HEK293 (cell line): ENCODE data around the gene LINGO1.

Experiments
- IKZF3 ChIP-seq: fragments of 450-650 bp; IDR thresholded peaks from 2 replicates; pipeline ENCODE4 v1.5.0; 2018; ENCODE audit warnings: missing biosample characterization, mild to moderate bottlenecking, missing genetic modification characterization, moderate library complexity
- PRDM1 ChIP-seq: fragments of 450-650 bp; formaldehyde crosslinking; IDR thresholded peaks from 2 replicates; pipeline ENCODE4; 2016; ENCODE audit warnings: missing biosample characterization, missing genetic modification characterization
- SCRT1 ChIP-seq: fragments of 450-650 bp; formaldehyde crosslinking; IDR thresholded peaks from 2 replicates; pipeline ENCODE4 v1.5.1; 2016; ENCODE audit warnings: missing biosample characterization, missing genetic modification characterization, borderline replicate concordance
- ZBTB21 ChIP-seq: fragments of 450-650 bp; formaldehyde crosslinking; IDR thresholded peaks from 2 replicates; pipeline ENCODE4 v1.5.1; 2017; ENCODE audit warnings: missing biosample characterization, missing genetic modification characterization
- ZFHX2 ChIP-seq: fragments of 450-650 bp; formaldehyde crosslinking; conservative IDR thresholded peaks from 2 replicates; pipeline ENCODE4 v1.5.1; 2016; ENCODE audit warnings: missing biosample characterization, missing genetic modification characterization
- ZNF221 ChIP-seq: fragments of 450-650 bp; formaldehyde crosslinking; IDR thresholded peaks from 2 replicates; pipeline ENCODE4 v1.5.1; 2017; ENCODE audit warnings: missing biosample characterization, missing genetic modification characterization, borderline replicate concordance
- ZNF311 ChIP-seq: fragments of 450-650 bp; formaldehyde crosslinking; IDR thresholded peaks from 2 replicates; pipeline ENCODE4 v1.5.1; 2017; ENCODE audit warnings: missing biosample characterization, missing genetic modification characterization, borderline replicate concordance
- ZNF521 ChIP-seq: fragments of 450-650 bp; formaldehyde crosslinking; IDR thresholded peaks from 2 replicates; pipeline ENCODE4 v1.5.1; 2017; ENCODE audit warnings: missing biosample characterization, mild to moderate bottlenecking, missing genetic modification characterization
- ZNF670 ChIP-seq: fragments of 450-650 bp; formaldehyde crosslinking; IDR thresholded peaks from 2 replicates; pipeline ENCODE4 v1.5.1; 2016; ENCODE audit warnings: missing biosample characterization, missing genetic modification characterization, low read depth
- ZNF747 ChIP-seq: fragments of 450-650 bp; formaldehyde crosslinking; IDR thresholded peaks from 2 replicates; pipeline ENCODE4 v1.5.1; 2016; ENCODE audit warnings: missing biosample characterization, missing genetic modification characterization
- TF ChIP-seq, protein P1 (sequence below): fragments of 450-650 bp; formaldehyde crosslinking; IDR thresholded peaks from 2 replicates; pipeline ENCODE4 v1.5.1; 2016; ENCODE audit warnings: missing biosample characterization, missing genetic modification characterization
- TF ChIP-seq, protein P2 (sequence below): fragments of 450-650 bp; formaldehyde crosslinking; IDR thresholded peaks from 2 replicates; pipeline ENCODE4 v1.5.1; 2016; ENCODE audit warnings: missing biosample characterization, missing genetic modification characterization
- TF ChIP-seq, protein P3 (sequence below): fragments of 450-650 bp; formaldehyde crosslinking; IDR thresholded peaks from 2 replicates; pipeline ENCODE4 v1.5.1; 2016; ENCODE audit warnings: missing biosample characterization, missing genetic modification characterization, borderline replicate concordance
- TF ChIP-seq, protein P4 (sequence below): fragments of 450-650 bp; formaldehyde crosslinking; IDR thresholded peaks from 2 replicates; pipeline ENCODE4 v1.5.1; 2017; ENCODE audit warnings: missing biosample characterization, missing genetic modification characterization
- TF ChIP-seq, protein P5 (sequence below): fragments of 450-650 bp; formaldehyde crosslinking; IDR thresholded peaks from 2 replicates; pipeline ENCODE4 v1.5.1; 2016; ENCODE audit warnings: missing biosample characterization, missing genetic modification characterization
- TF ChIP-seq, protein P6 (sequence below): fragments of 450-650 bp; formaldehyde crosslinking; IDR thresholded peaks from 2 replicates; pipeline ENCODE4 v1.5.1; 2016; ENCODE audit warnings: missing biosample characterization, missing genetic modification characterization
- TF ChIP-seq, protein P7 (sequence below): fragments of 450-650 bp; formaldehyde crosslinking; optimal IDR thresholded peaks from 2 replicates; pipeline ENCODE3; 2016; ENCODE audit warnings: missing biosample characterization, mild to moderate bottlenecking, missing genetic modification characterization
- TF ChIP-seq, protein P8 (sequence below): fragments of 450-650 bp; formaldehyde crosslinking; IDR thresholded peaks from 2 replicates; pipeline ENCODE4 v1.5.1; 2016; ENCODE audit warnings: missing biosample characterization, missing genetic modification characterization, borderline replicate concordance

LINGO1 gene

DNA sequence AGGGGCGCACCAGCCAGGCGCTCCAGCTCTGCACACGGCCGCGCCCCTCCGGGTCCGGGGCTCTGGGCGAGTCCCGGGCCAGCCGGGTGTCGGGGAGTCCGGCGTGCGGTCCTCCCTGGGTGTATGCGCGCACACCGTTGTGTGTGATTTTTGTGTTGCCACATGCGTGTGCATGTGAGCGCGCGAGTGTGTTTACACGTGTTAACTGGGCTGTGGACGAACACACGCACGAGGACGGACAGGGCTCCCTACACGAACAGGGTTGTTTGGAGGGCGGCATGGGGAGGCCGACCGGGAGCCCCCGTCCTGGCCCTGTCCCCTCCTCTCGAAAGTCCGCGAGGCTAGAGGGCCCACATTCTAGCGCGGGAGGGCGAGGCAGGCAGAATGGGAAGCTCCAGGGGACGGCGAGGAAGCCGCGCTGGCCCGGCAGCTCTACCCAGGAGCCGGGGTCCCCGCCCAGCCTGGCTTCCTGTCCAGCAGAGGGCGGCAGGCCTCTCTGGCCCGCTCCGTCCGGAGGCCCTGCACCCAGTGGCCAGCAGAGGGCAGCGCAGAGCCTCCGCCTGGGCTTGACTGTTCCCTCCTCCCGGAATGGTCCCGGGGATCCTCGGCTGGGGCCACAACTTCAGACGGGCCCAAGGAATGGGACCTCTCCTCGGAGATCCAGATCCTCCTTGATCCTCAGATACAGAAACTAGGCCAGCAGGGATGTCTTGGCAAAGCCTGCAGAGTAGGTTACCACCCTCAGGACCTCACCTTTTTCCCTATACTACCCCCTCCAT is 611 bp upstream of the LINGO1 start (continued):
- TF ChIP-seq, protein P1, sequence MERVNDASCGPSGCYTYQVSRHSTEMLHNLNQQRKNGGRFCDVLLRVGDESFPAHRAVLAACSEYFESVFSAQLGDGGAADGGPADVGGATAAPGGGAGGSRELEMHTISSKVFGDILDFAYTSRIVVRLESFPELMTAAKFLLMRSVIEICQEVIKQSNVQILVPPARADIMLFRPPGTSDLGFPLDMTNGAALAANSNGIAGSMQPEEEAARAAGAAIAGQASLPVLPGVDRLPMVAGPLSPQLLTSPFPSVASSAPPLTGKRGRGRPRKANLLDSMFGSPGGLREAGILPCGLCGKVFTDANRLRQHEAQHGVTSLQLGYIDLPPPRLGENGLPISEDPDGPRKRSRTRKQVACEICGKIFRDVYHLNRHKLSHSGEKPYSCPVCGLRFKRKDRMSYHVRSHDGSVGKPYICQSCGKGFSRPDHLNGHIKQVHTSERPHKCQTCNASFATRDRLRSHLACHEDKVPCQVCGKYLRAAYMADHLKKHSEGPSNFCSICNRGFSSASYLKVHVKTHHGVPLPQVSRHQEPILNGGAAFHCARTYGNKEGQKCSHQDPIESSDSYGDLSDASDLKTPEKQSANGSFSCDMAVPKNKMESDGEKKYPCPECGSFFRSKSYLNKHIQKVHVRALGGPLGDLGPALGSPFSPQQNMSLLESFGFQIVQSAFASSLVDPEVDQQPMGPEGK (tag by site-specific recombination) = peak; percentile 92
- TF ChIP-seq, protein P2, sequence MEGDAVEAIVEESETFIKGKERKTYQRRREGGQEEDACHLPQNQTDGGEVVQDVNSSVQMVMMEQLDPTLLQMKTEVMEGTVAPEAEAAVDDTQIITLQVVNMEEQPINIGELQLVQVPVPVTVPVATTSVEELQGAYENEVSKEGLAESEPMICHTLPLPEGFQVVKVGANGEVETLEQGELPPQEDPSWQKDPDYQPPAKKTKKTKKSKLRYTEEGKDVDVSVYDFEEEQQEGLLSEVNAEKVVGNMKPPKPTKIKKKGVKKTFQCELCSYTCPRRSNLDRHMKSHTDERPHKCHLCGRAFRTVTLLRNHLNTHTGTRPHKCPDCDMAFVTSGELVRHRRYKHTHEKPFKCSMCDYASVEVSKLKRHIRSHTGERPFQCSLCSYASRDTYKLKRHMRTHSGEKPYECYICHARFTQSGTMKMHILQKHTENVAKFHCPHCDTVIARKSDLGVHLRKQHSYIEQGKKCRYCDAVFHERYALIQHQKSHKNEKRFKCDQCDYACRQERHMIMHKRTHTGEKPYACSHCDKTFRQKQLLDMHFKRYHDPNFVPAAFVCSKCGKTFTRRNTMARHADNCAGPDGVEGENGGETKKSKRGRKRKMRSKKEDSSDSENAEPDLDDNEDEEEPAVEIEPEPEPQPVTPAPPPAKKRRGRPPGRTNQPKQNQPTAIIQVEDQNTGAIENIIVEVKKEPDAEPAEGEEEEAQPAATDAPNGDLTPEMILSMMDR = peak; percentile 100
- TF ChIP-seq SCRT1 (tag by site-specific recombination) (no peak), PRDM1 (tag by site-specific recombination) (no peak), ZFHX2 (tag by site-specific recombination) (0 out of 2 replicates have a peak, but pooled peaks have one; percentile 4), ZNF747 (tag by site-specific recombination) (no peak), ZNF670 (tag by site-specific recombination) (no peak), ZNF221 (no peak), IKZF3 (peak; percentile 95), ZBTB21 (peak; percentile 5; the same call in 1 of the 2 replicates), ZNF311 (no peak), ZNF521 (tag by site-specific recombination) (no peak)
- TF ChIP-seq, protein P3, sequence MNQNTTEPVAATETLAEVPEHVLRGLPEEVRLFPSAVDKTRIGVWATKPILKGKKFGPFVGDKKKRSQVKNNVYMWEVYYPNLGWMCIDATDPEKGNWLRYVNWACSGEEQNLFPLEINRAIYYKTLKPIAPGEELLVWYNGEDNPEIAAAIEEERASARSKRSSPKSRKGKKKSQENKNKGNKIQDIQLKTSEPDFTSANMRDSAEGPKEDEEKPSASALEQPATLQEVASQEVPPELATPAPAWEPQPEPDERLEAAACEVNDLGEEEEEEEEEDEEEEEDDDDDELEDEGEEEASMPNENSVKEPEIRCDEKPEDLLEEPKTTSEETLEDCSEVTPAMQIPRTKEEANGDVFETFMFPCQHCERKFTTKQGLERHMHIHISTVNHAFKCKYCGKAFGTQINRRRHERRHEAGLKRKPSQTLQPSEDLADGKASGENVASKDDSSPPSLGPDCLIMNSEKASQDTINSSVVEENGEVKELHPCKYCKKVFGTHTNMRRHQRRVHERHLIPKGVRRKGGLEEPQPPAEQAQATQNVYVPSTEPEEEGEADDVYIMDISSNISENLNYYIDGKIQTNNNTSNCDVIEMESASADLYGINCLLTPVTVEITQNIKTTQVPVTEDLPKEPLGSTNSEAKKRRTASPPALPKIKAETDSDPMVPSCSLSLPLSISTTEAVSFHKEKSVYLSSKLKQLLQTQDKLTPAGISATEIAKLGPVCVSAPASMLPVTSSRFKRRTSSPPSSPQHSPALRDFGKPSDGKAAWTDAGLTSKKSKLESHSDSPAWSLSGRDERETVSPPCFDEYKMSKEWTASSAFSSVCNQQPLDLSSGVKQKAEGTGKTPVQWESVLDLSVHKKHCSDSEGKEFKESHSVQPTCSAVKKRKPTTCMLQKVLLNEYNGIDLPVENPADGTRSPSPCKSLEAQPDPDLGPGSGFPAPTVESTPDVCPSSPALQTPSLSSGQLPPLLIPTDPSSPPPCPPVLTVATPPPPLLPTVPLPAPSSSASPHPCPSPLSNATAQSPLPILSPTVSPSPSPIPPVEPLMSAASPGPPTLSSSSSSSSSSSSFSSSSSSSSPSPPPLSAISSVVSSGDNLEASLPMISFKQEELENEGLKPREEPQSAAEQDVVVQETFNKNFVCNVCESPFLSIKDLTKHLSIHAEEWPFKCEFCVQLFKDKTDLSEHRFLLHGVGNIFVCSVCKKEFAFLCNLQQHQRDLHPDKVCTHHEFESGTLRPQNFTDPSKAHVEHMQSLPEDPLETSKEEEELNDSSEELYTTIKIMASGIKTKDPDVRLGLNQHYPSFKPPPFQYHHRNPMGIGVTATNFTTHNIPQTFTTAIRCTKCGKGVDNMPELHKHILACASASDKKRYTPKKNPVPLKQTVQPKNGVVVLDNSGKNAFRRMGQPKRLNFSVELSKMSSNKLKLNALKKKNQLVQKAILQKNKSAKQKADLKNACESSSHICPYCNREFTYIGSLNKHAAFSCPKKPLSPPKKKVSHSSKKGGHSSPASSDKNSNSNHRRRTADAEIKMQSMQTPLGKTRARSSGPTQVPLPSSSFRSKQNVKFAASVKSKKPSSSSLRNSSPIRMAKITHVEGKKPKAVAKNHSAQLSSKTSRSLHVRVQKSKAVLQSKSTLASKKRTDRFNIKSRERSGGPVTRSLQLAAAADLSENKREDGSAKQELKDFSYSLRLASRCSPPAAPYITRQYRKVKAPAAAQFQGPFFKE = 0 out of 2 replicates have a peak, but pooled peaks have one; percentile 28
- TF ChIP-seq, protein P4, sequence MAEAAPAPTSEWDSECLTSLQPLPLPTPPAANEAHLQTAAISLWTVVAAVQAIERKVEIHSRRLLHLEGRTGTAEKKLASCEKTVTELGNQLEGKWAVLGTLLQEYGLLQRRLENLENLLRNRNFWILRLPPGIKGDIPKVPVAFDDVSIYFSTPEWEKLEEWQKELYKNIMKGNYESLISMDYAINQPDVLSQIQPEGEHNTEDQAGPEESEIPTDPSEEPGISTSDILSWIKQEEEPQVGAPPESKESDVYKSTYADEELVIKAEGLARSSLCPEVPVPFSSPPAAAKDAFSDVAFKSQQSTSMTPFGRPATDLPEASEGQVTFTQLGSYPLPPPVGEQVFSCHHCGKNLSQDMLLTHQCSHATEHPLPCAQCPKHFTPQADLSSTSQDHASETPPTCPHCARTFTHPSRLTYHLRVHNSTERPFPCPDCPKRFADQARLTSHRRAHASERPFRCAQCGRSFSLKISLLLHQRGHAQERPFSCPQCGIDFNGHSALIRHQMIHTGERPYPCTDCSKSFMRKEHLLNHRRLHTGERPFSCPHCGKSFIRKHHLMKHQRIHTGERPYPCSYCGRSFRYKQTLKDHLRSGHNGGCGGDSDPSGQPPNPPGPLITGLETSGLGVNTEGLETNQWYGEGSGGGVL (tag by site-specific recombination) = peak; percentile 64
- TF ChIP-seq, protein P5, sequence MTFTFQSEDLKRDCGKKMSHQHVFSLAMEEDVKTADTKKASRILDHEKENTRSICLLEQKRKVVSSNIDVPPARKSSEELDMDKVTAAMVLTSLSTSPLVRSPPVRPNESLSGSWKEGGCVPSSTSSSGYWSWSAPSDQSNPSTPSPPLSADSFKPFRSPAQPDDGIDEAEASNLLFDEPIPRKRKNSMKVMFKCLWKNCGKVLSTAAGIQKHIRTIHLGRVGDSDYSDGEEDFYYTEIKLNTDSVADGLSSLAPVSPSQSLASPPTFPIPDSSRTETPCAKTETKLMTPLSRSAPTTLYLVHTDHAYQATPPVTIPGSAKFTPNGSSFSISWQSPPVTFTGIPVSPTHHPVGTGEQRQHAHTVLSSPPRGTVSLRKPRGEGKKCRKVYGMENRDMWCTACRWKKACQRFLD (tag by site-specific recombination) = no peak
- TF ChIP-seq, protein P6, sequence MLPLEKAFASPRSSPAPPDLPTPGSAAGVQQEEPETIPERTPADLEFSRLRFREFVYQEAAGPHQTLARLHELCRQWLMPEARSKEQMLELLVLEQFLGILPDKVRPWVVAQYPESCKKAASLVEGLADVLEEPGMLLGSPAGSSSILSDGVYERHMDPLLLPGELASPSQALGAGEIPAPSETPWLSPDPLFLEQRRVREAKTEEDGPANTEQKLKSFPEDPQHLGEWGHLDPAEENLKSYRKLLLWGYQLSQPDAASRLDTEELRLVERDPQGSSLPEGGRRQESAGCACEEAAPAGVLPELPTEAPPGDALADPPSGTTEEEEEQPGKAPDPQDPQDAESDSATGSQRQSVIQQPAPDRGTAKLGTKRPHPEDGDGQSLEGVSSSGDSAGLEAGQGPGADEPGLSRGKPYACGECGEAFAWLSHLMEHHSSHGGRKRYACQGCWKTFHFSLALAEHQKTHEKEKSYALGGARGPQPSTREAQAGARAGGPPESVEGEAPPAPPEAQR = no peak
- TF ChIP-seq, protein P7, sequence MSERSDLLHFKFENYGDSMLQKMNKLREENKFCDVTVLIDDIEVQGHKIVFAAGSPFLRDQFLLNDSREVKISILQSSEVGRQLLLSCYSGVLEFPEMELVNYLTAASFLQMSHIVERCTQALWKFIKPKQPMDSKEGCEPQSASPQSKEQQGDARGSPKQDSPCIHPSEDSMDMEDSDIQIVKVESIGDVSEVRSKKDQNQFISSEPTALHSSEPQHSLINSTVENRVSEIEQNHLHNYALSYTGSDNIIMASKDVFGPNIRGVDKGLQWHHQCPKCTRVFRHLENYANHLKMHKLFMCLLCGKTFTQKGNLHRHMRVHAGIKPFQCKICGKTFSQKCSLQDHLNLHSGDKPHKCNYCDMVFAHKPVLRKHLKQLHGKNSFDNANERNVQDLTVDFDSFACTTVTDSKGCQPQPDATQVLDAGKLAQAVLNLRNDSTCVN (tag by site-specific recombination) = peak; percentile 93
- TF ChIP-seq, protein P8, sequence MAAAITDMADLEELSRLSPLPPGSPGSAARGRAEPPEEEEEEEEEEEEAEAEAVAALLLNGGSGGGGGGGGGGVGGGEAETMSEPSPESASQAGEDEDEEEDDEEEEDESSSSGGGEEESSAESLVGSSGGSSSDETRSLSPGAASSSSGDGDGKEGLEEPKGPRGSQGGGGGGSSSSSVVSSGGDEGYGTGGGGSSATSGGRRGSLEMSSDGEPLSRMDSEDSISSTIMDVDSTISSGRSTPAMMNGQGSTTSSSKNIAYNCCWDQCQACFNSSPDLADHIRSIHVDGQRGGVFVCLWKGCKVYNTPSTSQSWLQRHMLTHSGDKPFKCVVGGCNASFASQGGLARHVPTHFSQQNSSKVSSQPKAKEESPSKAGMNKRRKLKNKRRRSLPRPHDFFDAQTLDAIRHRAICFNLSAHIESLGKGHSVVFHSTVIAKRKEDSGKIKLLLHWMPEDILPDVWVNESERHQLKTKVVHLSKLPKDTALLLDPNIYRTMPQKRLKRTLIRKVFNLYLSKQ = no peak
